ENCODE data around the gene RALGDS. TPM values are rescaled to one million over a fixed set of nuclear protein-coding genes. Genes with fewer than 3 reads are reported as not detected.

The RALGDS gene
- total RNA-seq, 1 experiment from 2014 or later = 36.1 TPM

DNA sequence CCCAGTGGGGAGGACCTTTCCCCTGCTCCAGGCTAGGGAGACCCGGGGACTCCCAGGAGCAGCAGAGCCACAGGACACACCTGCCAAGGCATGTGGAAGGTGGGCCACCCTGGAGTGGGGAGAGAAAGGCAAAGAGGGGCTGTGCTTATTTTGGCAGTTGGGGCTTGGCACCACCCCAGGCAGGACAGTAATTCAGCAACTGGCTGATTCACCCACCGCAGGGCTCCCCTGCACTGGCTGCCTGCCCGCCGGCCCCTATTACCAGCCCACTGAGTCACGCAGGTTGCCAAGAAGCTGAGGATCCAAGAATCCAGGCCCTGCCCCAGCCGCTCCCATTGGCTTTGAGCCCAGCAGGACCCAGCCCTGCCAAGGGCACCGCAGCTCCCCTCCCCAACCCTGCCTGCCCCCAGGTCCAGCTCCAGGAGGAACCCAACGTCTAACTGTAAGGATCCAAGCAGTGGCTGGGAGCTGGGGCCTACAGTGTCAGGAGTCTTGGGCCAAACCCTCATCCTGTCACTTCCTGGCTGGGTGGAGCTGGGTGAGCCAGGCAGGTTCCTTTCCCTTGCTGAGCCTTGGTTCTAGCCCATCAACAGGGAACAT lies 14.2 kb upstream of the RALGDS start:
- H3K27ac ChIP-seq (ENCODE audit: low read depth, low read length) = peak overlapping the region; percentile 82
- peaks cover 13% of the 10 kb centered on the region; the same call in 1 of the 2 replicates for H4K20me1 ChIP-seq (ENCODE audit: insufficient read depth)
- RAD21 ChIA-PET (ENCODE audit: low non-redundant PET in 1 of 2, low total read pairs in 2 of 2, uncharacterized antibody in 2 of 2, unreplicated experiment in 2 of 2) = interaction anchor here (0.7 to 1.0 kb wide), 3 partner anchors 9 to 52 kb away, joined by 3 to 4 read pairs (median 3); no protein-coding TSS in a partner anchor
- H3K9me3 ChIP-seq (ENCODE audit: control insufficient read depth in 1 of 2, insufficient read depth in 1 of 2, low read depth in 1 of 2, low read length in 2 of 2) = no peaks in the 10 kb centered on the region
- TF ChIP-seq TCF7L2 (IDR thresholded peaks at IDR 0.05; ENCODE audit: borderline replicate concordance, extremely low read depth, insufficient read depth, insufficient read length) (peak; percentile 48), POLR2AphosphoS5 (IDR thresholded peaks at IDR 0.05; ENCODE audit: low read depth, low read length) (peak; percentile 73), SP1 (IDR thresholded peaks at IDR 0.05; ENCODE audit: low read depth) (no peak), ZBTB33 (IDR thresholded peaks at IDR 0.05; ENCODE audit: extremely low read depth, insufficient replicate concordance, low read length) (peak; percentile 46), SRF (IDR thresholded peaks at IDR 0.05; ENCODE audit: low read depth) (no peak), ZFX (IDR thresholded peaks at IDR 0.05) (no peak), FOSL1 (IDR thresholded peaks at IDR 0.05; ENCODE audit: low read depth) (no peak)
- intact Hi-C loops (cut with micrococcal nuclease) = no loop called here
- peak overlapping the region; percentile 79 for H3K4me2 ChIP-seq (ENCODE audit: low read length)
- CTCF ChIA-PET = interaction anchor here (1.1 to 4.7 kb wide), 4 partner anchors 9 to 87 kb away, joined by 4 to 61 read pairs (median 22); no protein-coding TSS in a partner anchor
- H3K4me3 ChIP-seq (replicated peaks in 1 of 2; ENCODE audit: low read depth in 1 of 2, low read length in 2 of 2) = peak overlapping the region in 1 of 2 experiments; percentile 37; a peak in 2 of 4 replicates
- H2AFZ ChIP-seq (ENCODE audit: low read depth, low read length, poor library complexity, severe bottlenecking) = no peak overlapping the region
- no peaks in the 10 kb centered on the region for H3K36me3 ChIP-seq (ENCODE audit: control insufficient read depth in 1 of 2, insufficient read depth in 2 of 2, low read length in 2 of 2)
- peaks cover 42 to 68% of the 10 kb centered on the region in 2 experiments for H3K4me1 ChIP-seq (ENCODE audit: control insufficient read depth in 1 of 2, insufficient read depth in 2 of 2, low read length in 2 of 2)
- no peaks in the 10 kb centered on the region for H3K27me3 ChIP-seq (ENCODE audit: insufficient read depth, low read length)
- peak; percentile 79 for ATAC-seq
- H3K9ac ChIP-seq (ENCODE audit: low read length) = peak overlapping the region; percentile 66
- BruUV-seq (replicated peaks) = no TSS peak
- no peaks in the 10 kb centered on the region for H3K9me2 ChIP-seq (ENCODE audit: insufficient read depth)
- peaks cover 56% of the 10 kb centered on the region for H3K79me2 ChIP-seq (ENCODE audit: insufficient read depth, low read length)
- POLR2A ChIA-PET = interaction anchor here (0.9 to 1.5 kb wide), 5 partner anchors 8 to 105 kb away, joined by 3 read pairs; no protein-coding TSS in a partner anchor
- peak; percentile 90 for DNase-seq (ENCODE audit: low read depth, low spot score)
